Suprapubic skin (tissue), 4 donors: Measurements from ENCODE around the gene OSBPL3. TPM values are rescaled to one million over a fixed set of nuclear protein-coding genes. Genes with fewer than 3 reads are reported as not detected.

ENCODE experiments used
- DNase-seq, 2 donors: peaks; one replicate each; pipeline ENCODE4 v3.0.0-alpha.2; 2019; ENCODE audit warnings: low spot score in 2 of 2
- H3K27ac ChIP-seq: fragments of 200-600 bp; sonication (generic); one replicate; pipeline ENCODE4 v1.5.1; 2019
- H3K27me3 ChIP-seq: fragments of 200-600 bp; sonication (generic); one replicate; pipeline ENCODE4 v1.5.1; 2019
- H3K36me3 ChIP-seq: fragments of 200-600 bp; sonication (generic); one replicate; pipeline ENCODE4 v1.5.1; 2019
- H3K4me1 ChIP-seq: fragments of 200-600 bp; sonication (generic); one replicate; pipeline ENCODE4 v1.5.1; 2019
- H3K4me3 ChIP-seq: fragments of 200-600 bp; sonication (generic); one replicate; pipeline ENCODE4 v1.5.1; 2019; ENCODE audit warnings: mild to moderate bottlenecking
- H3K9me3 ChIP-seq: fragments of 200-600 bp; sonication (generic); one replicate; pipeline ENCODE4 v1.5.1; 2019
- EP300 ChIP-seq: sonication (generic); formaldehyde crosslinking; IDR thresholded peaks from one replicate; pipeline ENCODE4 v1.6.1; 2017; ENCODE audit warnings: antibody characterized with exemption
- POLR2A ChIP-seq, 2 donors: fragments of 450-650 bp; IDR thresholded peaks; one replicate each; pipeline ENCODE4 v1.6.1; 2017; ENCODE audit warnings: antibody characterized with exemption in 2 of 2, mild to moderate bottlenecking in 2 of 2, moderate library complexity in 2 of 2
- POLR2AphosphoS5 ChIP-seq, 3 donors: sonication (generic); formaldehyde crosslinking; IDR thresholded peaks; one replicate each; pipeline ENCODE4 v1.6.1; 2017; ENCODE audit warnings: antibody characterized with exemption in 3 of 3
- WGBS: methylation state at CpG from one replicate; pipeline ENCODE4 v1.1.5; 2018; 5-methylcytosine and 5-hydroxymethylcytosine counted together
- total RNA-seq, 4 donors: library from RNA; depleted of rRNA; stranded (reverse); fragments of >200 nt; gene quantifications; one replicate each; pipeline ENCODE4 v1.1.0, GENCODE V29; 2016
- TF ChIP-seq, protein P1 (sequence below), 2 donors: fragments of 200-600 bp in 1 of 2; fragments of 450-650 bp in 1 of 2; sonication (generic) in 1 of 2; IDR thresholded peaks; one replicate each; pipeline ENCODE4 v1.5.1; 2016 to 2019; ENCODE audit warnings: antibody characterized with exemption in 2 of 2, mild to moderate bottlenecking in 1 of 2, moderate library complexity in 1 of 2

The OSBPL3 gene
- total RNA-seq, 4 donors from 2014 or later: 22.0 to 49.0 (median 27.3) TPM

DNA sequence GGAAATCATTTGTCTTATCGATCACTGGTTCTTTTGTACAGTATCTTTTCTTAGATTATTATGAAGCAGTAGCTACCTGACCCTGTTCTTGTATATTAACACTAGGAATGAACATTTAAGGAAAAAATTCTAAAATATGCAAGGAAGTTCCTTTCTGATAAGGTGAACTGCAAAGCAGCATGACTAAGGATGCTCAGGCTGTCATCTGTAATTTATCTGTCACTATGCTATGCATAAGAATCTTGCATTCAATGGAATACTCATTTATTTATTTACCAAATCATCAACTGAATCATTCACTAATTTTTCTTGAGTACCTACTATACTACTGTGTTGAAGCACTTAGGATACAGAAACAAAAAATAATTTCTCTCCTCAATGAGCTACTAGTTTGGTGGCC is 228.5 kb downstream of the OSBPL3 start:
- no peak overlapping the region for H3K4me3 ChIP-seq
- 86% methylated on average over 1 of the region's 1 CpG for WGBS
- H3K9me3 ChIP-seq: no peaks in the 10 kb centered on the region
- TF ChIP-seq, protein P1, sequence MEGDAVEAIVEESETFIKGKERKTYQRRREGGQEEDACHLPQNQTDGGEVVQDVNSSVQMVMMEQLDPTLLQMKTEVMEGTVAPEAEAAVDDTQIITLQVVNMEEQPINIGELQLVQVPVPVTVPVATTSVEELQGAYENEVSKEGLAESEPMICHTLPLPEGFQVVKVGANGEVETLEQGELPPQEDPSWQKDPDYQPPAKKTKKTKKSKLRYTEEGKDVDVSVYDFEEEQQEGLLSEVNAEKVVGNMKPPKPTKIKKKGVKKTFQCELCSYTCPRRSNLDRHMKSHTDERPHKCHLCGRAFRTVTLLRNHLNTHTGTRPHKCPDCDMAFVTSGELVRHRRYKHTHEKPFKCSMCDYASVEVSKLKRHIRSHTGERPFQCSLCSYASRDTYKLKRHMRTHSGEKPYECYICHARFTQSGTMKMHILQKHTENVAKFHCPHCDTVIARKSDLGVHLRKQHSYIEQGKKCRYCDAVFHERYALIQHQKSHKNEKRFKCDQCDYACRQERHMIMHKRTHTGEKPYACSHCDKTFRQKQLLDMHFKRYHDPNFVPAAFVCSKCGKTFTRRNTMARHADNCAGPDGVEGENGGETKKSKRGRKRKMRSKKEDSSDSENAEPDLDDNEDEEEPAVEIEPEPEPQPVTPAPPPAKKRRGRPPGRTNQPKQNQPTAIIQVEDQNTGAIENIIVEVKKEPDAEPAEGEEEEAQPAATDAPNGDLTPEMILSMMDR (IDR thresholded peaks at IDR 0.05): no peak
- TF ChIP-seq POLR2AphosphoS5 (IDR thresholded peaks at IDR 0.05) (no peak), POLR2A (IDR thresholded peaks at IDR 0.05) (no peak), EP300 (no peak)
- H3K4me1 ChIP-seq: peaks cover 7% of the 10 kb centered on the region
- no peaks in the 10 kb centered on the region for H3K27me3 ChIP-seq
- no peak overlapping the region for H3K27ac ChIP-seq
- DNase-seq: no peak
- H3K36me3 ChIP-seq: no peaks in the 10 kb centered on the region

DNA sequence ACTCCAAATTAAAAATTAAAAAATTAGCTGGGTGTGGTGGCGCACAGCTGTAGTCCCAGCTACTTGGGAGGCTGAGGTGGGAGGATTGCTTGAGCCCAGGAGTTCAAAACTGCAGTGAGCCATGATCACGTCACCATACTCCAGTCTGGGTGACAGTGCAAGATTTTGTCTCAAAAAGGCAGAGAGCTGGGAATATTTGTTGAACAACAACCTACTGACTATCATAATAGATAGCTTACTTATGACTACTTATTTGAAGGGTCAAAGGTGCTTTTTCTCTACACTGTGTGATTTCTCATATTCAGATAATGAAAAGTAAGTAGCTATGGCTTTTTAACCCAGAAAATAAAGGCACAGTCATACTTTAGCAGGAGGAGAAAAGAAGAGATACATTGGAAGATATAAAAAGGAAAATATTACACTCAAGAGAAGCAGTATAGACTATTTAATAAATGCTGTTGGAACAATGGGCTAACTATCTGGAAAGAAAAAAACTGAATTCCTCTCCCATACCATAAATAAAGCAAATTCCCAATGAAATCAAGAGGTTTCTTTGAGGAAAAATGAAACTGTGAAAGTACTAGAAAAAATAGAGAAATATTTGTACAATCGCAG is 229.4 kb downstream of the OSBPL3 start:
- Histone ChIP-seq H3K4me1 (no peaks in the 10 kb centered on the region), H3K9me3 (no peaks in the 10 kb centered on the region), H3K27ac (no peak overlapping the region), H3K4me3 (no peak overlapping the region), H3K36me3 (no peaks in the 10 kb centered on the region), H3K27me3 (no peaks in the 10 kb centered on the region)
- 91% methylated on average over 3 of the region's 3 CpGs for WGBS
- TF ChIP-seq, protein P1 (IDR thresholded peaks at IDR 0.05): no peak
- TF ChIP-seq POLR2AphosphoS5 (IDR thresholded peaks at IDR 0.05) (no peak), POLR2A (IDR thresholded peaks at IDR 0.05) (no peak), EP300 (no peak)
- no peak for DNase-seq

DNA sequence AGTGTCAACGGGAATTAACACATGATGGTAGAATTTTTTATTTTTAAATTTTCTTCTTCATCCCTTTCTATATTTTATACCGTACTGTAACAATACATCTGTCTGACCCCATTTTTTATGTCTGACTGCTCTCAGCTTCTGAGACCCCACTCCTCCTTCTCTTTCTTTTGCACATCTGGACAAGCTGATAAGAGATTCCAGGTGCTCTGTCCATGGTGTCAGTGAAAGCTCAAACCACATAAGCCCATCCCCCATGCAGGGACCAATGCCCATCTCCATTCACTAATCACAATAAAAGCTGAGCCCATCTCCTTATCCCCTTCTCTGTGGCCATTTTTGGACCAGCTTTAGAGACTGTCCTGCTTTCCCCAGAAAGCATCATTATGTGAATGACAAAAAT is 231.5 kb downstream of the OSBPL3 start:
- 95% methylated on average over 2 of the region's 2 CpGs for WGBS
- TF ChIP-seq, protein P1 (IDR thresholded peaks at IDR 0.05): no peak
- TF ChIP-seq POLR2A (IDR thresholded peaks at IDR 0.05): no peak
- TF ChIP-seq POLR2AphosphoS5 (IDR thresholded peaks at IDR 0.05): no peak
- no peak for TF ChIP-seq EP300
- H3K4me3 ChIP-seq: no peak overlapping the region

More for the DNA sequence above, 231.5 kb downstream of the OSBPL3 start:
- H3K9me3 ChIP-seq: no peaks in the 10 kb centered on the region
- no peak for DNase-seq
- H3K27ac ChIP-seq: no peak overlapping the region
- H3K27me3 ChIP-seq: no peaks in the 10 kb centered on the region
- no peaks in the 10 kb centered on the region for H3K36me3 ChIP-seq
- H3K4me1 ChIP-seq: no peaks in the 10 kb centered on the region

Other genes with a start within 250 kb of the OSBPL3 start
- gene GSDME, start 222.7 kb downstream of the OSBPL3 start, total RNA-seq: 1 to 10 TPM; 1.4 to 7.2 (median 2.5) TPM
- gene CYCS, start 145.1 kb upstream of the OSBPL3 start, total RNA-seq: 10 to 100 TPM; 23.3 to 59.1 (median 32.6) TPM
- not detected for gene NPVF, start 248.3 kb upstream of the OSBPL3 start, total RNA-seq